Endometrial microvascular endothelial cells (primary cell): ENCODE results near the gene CSNK2A1. TPM values are rescaled to one million over a fixed set of nuclear protein-coding genes. Genes with fewer than 3 reads are reported as not detected.
"Not testable (repeated sequence)": the region's sequence is repeated elsewhere in the genome, so short reads cannot be mapped to it uniquely, and the experiment has no call there.

Experiments
- in situ Hi-C: cut with HindIII; loops from 2 replicates; pipeline ENCODE4 v1.10.0; 2017; ENCODE audit warnings: low sequenced_read_pairs, low pct_unique_long_range_greater_than_20kb; ENCODE audit errors: inconsistent ontology term
- total RNA-seq: library from RNA; depleted of rRNA; stranded (reverse); fragments of >200 nt; gene quantifications from one replicate; pipeline ENCODE4 v1.2.3, GENCODE V29; 2015; ENCODE audit errors: inconsistent ontology term

CSNK2A1 gene
- total RNA-seq, 1 donor from 2014 or later = 102 TPM

- in situ Hi-C loops = no loop called here
Measured at GRCh38 chr20:474581-474980, 69.0 kb downstream of the CSNK2A1 start.

- in situ Hi-C loops = no loop called here
Measured at GRCh38 chr20:472889-473292, 70.7 kb downstream of the CSNK2A1 start.

GRCh38 chr20:472137-472846 lies 71.3 kb downstream of the CSNK2A1 start:
- in situ Hi-C loops = no loop called here

- in situ Hi-C loops = no loop called here
Measured at GRCh38 chr20:469746-470490, 73.7 kb downstream of the CSNK2A1 start.

GRCh38 chr20:467755-468154 lies 75.8 kb downstream of the CSNK2A1 start:
- in situ Hi-C loops = no loop called here

- in situ Hi-C loops = no loop called here
Measured at GRCh38 chr20:462199-462991, 81.2 kb downstream of the CSNK2A1 start, which contains the start of gene TBC1D20. TSS of gene TBC1D20 (minus strand) at chr20:462533. CDS start at chr20:462405, 128 bp downstream.

- in situ Hi-C loops = no loop called here
Measured at GRCh38 chr20:461254-462198, 82.1 kb downstream of the CSNK2A1 start.

GRCh38 chr20:460707-461106 lies 82.9 kb downstream of the CSNK2A1 start:
- in situ Hi-C loops = no loop called here

GRCh38 chr20:460180-460579 lies 83.4 kb downstream of the CSNK2A1 start:
- in situ Hi-C loops = no loop called here

- in situ Hi-C loops = no loop called here
Measured at GRCh38 chr20:458776-459175, 84.8 kb downstream of the CSNK2A1 start.

- in situ Hi-C loops = no loop called here
Measured at GRCh38 chr20:454951-455350, 88.6 kb downstream of the CSNK2A1 start.

- in situ Hi-C loops = not testable (repeated sequence)
Measured at GRCh38 chr20:452021-452420, 91.6 kb downstream of the CSNK2A1 start.

GRCh38 chr20:445514-446336 lies 97.9 kb downstream of the CSNK2A1 start:
- in situ Hi-C loops = no loop called here

GRCh38 chr20:444862-445426 lies 98.6 kb downstream of the CSNK2A1 start:
- in situ Hi-C loops = no loop called here

GRCh38 chr20:444117-444516 lies 99.5 kb downstream of the CSNK2A1 start:
- in situ Hi-C loops = no loop called here

GRCh38 chr20:443223-443775 lies 100.3 kb downstream of the CSNK2A1 start:
- in situ Hi-C loops = no loop called here

GRCh38 chr20:440636-441035 lies 103.0 kb downstream of the CSNK2A1 start:
- in situ Hi-C loops = no loop called here
